GM19438 (cell line): ENCODE measurements around the gene TIMM17A.
"Not testable (repeated sequence)": the region's sequence is repeated elsewhere in the genome, so short reads cannot be mapped to it uniquely, and the experiment has no call there.

Experiments used
- ATAC-seq: cut with Tn5 transposase; IDR thresholded peaks from one replicate; pipeline ENCODE4 v1.9.1; 2021; ENCODE audit warnings: low read depth; ENCODE audit not compliant: unreplicated experiment

Gene TIMM17A

DNA sequence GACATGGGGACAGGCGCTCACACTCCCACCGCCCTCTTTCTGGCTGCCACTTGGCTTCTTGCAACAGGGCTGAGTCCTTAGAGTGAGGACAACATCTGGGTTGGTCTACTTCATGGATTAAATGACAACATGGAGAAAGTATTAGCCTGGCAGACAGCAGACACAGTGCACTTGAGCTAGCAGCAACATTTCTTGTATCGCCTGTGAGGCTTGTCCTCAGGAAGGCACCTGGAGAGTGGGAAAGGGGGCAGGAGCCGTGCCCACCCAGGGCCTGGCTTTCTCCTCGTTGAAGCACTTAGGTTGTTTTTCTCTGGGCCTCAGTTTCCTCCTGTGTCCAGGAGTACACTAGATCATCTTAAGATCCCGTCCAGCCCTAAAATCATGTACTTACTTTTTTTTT lies 58.8 kb downstream of the TIMM17A start:
- ATAC-seq = no peak

DNA sequence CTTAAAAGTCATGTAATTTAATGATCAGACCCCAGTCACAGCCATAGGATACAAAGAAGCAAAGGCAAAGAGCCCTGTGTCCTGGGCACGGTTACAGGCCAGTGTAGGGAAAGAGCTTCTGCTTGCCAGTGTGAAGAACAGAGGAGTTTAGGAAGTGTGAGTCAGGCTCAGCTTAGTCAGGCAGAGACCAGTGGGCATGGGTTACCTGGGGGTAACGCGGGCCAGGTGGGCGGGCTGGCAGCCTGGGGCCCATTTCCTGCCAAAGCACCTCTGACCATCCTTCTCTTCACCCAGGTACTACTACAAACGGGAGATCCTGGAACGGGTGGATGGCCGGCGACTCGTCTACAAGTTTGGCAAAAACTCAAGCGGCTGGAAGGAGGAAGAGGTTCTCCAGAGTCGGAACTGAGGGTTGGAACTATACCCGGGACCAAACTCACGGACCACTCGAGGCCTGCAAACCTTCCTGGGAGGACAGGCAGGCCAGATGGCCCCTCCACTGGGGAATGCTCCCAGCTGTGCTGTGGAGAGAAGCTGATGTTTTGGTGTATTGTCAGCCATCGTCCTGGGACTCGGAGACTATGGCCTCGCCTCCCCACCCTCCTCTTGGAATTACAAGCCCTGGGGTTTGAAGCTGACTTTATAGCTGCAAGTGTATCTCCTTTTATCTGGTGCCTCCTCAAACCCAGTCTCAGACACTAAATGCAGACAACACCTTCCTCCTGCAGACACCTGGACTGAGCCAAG lies 59.8 kb downstream of the TIMM17A start:
- ATAC-seq = no peak

DNA sequence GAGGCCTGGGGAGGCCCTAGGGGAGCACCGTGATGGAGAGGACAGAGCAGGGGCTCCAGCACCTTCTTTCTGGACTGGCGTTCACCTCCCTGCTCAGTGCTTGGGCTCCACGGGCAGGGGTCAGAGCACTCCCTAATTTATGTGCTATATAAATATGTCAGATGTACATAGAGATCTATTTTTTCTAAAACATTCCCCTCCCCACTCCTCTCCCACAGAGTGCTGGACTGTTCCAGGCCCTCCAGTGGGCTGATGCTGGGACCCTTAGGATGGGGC lies 60.3 kb downstream of the TIMM17A start:
- no peak for ATAC-seq

DNA sequence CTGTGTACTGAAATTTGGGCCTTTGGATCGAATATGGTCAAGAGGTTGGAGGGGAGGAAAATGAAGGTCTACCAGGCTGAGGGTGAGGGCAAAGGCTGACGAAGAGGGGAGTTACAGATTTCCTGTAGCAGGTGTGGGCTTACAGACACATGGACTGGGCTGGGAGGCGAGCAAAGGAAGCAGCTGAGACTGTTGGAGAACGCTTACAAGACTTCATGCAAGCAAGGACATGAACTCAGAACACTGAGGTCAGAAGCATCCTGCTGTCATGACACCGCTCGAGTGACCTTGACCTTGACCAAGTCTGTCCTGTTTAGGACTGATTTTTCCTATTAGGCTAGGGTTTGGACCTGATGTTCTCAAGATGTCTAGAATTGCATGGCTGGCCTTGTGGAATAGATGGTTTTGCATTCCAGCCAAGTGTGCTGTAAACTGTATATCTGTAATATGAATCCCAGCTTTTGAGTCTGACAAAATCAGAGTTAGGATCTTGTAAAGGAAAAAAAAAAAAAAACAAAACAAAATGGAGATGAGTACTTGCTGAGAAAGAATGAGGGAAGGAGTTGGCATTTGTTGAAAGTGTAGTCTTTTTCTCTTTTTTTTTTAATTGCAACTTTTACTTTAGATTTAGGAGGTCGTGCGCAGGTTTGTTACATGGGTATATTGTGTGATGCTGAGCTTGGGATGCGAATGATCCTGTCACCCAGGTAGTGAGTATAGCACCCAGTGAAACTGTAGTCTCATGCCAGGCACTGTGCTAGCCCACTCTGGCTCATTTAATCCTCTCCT lies 60.9 kb downstream of the TIMM17A start:
- no peak for ATAC-seq

DNA sequence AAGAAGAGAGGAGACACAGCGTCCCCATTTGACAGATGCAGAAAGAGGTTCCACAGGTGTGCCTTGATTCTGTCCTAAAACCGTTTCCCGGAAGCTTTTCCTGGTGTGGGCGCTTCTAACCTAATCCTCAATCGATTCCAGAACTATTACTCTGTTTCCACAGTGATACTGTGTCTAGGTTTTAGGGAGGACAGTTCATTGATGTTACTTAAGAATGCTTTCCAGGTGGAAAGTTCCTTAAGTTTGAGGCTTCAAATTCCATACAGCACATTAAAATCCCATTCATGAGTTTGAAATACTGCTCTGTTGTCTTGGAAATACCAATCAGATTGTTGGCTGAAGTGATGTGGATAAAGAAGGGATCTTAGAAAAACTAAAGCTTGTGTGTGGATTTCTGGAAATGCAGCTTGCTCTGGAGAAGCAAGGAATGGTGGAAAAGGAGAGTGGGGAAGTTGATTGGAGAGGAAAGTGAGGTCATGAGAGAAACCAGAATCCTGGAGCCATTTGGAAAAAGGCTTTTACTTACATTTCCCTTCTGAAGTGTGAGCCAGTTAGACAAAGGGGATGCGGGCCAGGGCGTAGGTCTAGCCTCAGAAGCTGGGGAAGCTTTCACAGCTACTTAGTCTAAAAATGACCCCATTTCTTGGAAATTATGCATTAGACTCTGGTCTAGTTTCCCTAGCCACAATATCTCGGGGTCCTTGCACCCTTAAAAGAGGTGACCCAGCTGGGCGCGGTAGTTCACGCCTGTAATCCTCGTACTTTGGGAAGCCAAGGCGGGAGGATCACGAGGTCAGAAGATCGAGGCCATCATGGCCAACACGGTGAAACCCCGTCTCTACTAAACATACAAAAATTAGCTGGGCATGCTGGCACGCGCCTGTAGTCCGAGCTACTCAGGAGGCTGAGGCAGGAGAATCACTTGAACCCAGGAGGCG lies 61.8 kb downstream of the TIMM17A start:
- no peak for ATAC-seq

DNA sequence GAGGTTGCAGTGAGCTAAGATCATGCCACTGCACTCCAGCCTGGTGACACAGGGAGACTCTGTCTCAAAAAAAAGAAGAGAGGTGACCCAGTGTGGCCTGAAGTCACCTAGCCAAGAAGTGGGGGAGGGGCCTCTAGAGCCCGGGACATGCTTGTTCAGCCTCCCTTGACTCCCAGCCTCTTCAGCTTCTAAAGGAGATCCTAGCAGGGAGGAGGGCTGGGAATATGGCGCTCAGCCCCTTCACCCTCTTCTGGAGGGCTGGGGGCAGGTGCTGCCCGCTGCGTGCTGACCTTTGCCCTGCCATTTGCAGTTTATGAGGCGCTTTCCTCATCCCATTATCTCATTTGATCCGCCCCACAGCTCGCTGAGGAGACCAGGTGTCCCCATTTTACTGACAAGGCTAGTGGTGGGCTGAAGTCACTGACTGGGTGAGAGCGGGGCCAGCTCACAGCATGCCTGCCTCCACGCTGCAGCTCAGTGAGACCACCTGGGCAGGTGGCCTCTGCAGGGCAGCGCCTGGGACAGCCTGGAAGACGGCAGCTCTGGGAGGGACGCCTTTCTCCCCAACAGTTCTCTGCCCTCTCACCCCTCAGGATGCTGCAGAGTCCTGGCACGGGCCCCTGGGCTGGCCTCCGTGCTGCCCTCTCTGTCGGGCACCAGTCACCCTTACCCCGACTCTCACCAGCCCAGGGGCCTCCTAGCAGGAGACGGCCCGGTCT lies 62.6 kb downstream of the TIMM17A start:
- ATAC-seq = no peak

DNA sequence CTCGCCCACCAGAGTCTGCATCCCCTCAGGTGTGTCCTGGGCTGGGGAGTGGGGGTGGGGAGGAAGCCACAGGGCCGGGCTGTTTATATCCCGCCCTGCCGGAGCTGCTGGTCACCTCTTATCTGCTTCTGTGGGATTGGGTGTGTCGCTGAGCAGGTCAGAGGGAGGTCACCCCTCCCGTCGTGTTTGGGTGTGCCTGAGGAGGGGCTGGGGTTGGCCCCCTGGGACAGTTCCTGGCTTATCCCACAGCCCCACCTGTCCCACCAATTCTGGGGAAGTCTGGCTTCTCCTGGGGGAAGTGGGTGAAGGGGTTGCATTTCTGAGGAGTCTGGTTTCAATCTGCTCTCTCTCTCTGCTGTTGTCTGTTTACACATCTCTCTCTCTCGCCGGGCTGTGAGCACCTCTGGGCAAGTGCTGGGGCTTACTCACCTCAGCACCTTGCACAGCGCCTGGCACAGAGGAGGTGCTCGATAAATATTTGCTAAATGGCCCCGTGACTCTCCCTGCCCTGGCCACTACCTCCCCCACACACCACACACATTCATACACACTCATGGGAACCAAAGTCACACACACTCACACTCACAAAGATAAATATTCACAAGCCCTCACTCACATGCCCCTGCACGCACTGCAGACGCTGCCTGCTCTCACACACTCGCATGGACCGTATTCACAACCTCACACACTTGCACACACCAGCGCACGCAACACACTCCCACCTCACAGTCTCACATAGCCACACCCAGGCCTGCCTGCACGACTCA lies 63.3 kb downstream of the TIMM17A start:
- ATAC-seq = no peak

DNA sequence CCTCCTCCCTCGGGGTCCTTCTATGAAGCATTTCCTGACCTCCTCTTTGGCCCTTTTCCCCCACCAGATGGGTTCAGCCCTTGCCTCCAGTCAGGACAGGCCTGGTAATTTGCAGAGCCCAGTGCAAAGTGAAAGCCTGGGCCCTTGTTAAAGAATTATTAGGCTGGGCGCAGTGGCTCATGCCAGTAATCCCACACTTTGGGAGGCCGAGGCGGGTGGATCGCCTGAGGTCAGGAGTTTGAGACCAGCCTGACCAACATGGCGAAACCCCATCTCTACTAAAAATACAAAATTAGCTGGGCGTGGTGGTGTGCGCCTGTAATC lies 63.9 kb downstream of the TIMM17A start:
- not testable (repeated sequence) for ATAC-seq
